ENCODE data around the gene CD58.

Gene CD58

GRCh38 chr1:116514708-116515525, 55.9 kb downstream of the CD58 start:
- ATAC-seq, result peak; percentile 33; the same call in 1 of the 3 replicates
- TF ChIP-seq, protein P1, sequence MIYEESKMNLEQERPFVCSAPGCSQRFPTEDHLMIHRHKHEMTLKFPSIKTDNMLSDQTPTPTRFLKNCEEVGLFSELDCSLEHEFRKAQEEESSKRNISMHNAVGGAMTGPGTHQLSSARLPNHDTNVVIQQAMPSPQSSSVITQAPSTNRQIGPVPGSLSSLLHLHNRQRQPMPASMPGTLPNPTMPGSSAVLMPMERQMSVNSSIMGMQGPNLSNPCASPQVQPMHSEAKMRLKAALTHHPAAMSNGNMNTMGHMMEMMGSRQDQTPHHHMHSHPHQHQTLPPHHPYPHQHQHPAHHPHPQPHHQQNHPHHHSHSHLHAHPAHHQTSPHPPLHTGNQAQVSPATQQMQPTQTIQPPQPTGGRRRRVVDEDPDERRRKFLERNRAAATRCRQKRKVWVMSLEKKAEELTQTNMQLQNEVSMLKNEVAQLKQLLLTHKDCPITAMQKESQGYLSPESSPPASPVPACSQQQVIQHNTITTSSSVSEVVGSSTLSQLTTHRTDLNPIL (CRISPR knock-in tag; IDR thresholded peaks at IDR 0.05; ENCODE audit: low read depth), result no peak
- TF ChIP-seq ZC3H10 (CRISPR knock-in tag; IDR thresholded peaks at IDR 0.05), result no peak
- peak; percentile 98 for TF ChIP-seq ZNF70 (CRISPR knock-in tag; IDR thresholded peaks at IDR 0.05)
- TF ChIP-seq, protein P2, sequence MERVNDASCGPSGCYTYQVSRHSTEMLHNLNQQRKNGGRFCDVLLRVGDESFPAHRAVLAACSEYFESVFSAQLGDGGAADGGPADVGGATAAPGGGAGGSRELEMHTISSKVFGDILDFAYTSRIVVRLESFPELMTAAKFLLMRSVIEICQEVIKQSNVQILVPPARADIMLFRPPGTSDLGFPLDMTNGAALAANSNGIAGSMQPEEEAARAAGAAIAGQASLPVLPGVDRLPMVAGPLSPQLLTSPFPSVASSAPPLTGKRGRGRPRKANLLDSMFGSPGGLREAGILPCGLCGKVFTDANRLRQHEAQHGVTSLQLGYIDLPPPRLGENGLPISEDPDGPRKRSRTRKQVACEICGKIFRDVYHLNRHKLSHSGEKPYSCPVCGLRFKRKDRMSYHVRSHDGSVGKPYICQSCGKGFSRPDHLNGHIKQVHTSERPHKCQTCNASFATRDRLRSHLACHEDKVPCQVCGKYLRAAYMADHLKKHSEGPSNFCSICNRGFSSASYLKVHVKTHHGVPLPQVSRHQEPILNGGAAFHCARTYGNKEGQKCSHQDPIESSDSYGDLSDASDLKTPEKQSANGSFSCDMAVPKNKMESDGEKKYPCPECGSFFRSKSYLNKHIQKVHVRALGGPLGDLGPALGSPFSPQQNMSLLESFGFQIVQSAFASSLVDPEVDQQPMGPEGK (CRISPR knock-in tag; IDR thresholded peaks at IDR 0.05; ENCODE audit: borderline replicate concordance), result no peak
- no peak for TF ChIP-seq ESRRG (CRISPR knock-in tag; IDR thresholded peaks at IDR 0.05)
- no peak for TF ChIP-seq ZNF8 (CRISPR knock-in tag; IDR thresholded peaks at IDR 0.05)

DNA sequence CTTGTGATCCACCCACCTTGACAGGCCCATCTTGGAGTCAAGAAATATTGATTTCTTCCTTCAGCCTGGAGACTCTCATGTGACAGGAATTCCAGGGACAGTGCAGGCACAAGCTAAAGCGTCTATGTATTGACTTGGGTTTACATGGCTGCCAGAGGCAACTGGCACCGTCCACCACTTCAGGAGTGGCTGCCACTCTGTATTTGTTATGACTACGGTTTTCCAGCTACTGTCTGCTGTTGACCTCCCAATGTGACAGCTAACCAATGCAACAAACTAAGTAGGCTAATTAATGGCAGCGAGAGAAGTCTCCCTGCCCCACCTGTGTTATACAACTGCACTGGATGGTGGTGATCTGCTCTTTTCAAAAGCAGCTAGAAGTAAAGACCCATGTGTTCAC, 56.9 kb downstream of the CD58 start:
- TF ChIP-seq CSDC2 (CRISPR knock-in tag; IDR thresholded peaks at IDR 0.05), result no peak
- TF ChIP-seq, protein P3, sequence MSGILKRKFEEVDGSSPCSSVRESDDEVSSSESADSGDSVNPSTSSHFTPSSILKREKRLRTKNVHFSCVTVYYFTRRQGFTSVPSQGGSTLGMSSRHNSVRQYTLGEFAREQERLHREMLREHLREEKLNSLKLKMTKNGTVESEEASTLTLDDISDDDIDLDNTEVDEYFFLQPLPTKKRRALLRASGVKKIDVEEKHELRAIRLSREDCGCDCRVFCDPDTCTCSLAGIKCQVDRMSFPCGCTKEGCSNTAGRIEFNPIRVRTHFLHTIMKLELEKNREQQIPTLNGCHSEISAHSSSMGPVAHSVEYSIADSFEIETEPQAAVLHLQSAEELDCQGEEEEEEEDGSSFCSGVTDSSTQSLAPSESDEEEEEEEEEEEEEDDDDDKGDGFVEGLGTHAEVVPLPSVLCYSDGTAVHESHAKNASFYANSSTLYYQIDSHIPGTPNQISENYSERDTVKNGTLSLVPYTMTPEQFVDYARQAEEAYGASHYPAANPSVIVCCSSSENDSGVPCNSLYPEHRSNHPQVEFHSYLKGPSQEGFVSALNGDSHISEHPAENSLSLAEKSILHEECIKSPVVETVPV (CRISPR knock-in tag; IDR thresholded peaks at IDR 0.05), result no peak
- TF ChIP-seq ARNTL (CRISPR knock-in tag; IDR thresholded peaks at IDR 0.05; ENCODE audit: borderline replicate concordance, low read depth), result no peak
- TF ChIP-seq, protein P1 (CRISPR knock-in tag; IDR thresholded peaks at IDR 0.05; ENCODE audit: low read depth), result no peak
- TF ChIP-seq, protein P2 (CRISPR knock-in tag; IDR thresholded peaks at IDR 0.05; ENCODE audit: borderline replicate concordance), result no peak
- TF ChIP-seq SNAI2 (CRISPR knock-in tag; IDR thresholded peaks at IDR 0.05), result no peak
- no peak for TF ChIP-seq RARB (CRISPR knock-in tag; IDR thresholded peaks at IDR 0.05)
- TF ChIP-seq ESRRG (CRISPR knock-in tag; IDR thresholded peaks at IDR 0.05), result no peak
- TF ChIP-seq ZNF8 (CRISPR knock-in tag; IDR thresholded peaks at IDR 0.05), result no peak
- no peak for TF ChIP-seq BACH2 (CRISPR knock-in tag; IDR thresholded peaks at IDR 0.05; ENCODE audit: borderline replicate concordance)
- TF ChIP-seq TCF4 (CRISPR knock-in tag; IDR thresholded peaks at IDR 0.05; ENCODE audit: borderline replicate concordance), result no peak
- no peak for TF ChIP-seq OSR1 (CRISPR knock-in tag; IDR thresholded peaks at IDR 0.05)
- TF ChIP-seq TOX (CRISPR knock-in tag; IDR thresholded peaks at IDR 0.05; ENCODE audit: borderline replicate concordance), result no peak
- no peak for TF ChIP-seq ZC3H10 (CRISPR knock-in tag; IDR thresholded peaks at IDR 0.05)
- no peak for ATAC-seq

GRCh38 chr1:116511459-116512019, 59.3 kb downstream of the CD58 start:
- ATAC-seq, result no peak
- no peak for TF ChIP-seq CSDC2 (CRISPR knock-in tag; IDR thresholded peaks at IDR 0.05)
- TF ChIP-seq RARB (CRISPR knock-in tag; IDR thresholded peaks at IDR 0.05), result no peak
- TF ChIP-seq, protein P4, sequence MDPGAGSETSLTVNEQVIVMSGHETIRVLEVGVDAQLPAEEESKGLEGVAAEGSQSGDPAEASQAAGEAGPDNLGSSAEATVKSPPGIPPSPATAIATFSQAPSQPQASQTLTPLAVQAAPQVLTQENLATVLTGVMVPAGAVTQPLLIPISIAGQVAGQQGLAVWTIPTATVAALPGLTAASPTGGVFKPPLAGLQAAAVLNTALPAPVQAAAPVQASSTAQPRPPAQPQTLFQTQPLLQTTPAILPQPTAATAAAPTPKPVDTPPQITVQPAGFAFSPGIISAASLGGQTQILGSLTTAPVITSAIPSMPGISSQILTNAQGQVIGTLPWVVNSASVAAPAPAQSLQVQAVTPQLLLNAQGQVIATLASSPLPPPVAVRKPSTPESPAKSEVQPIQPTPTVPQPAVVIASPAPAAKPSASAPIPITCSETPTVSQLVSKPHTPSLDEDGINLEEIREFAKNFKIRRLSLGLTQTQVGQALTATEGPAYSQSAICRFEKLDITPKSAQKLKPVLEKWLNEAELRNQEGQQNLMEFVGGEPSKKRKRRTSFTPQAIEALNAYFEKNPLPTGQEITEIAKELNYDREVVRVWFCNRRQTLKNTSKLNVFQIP (CRISPR knock-in tag; IDR thresholded peaks at IDR 0.05; ENCODE audit: borderline replicate concordance, low read depth), result no peak
- TF ChIP-seq OSR1 (CRISPR knock-in tag; IDR thresholded peaks at IDR 0.05), result no peak
- TF ChIP-seq BACH2 (CRISPR knock-in tag; IDR thresholded peaks at IDR 0.05; ENCODE audit: borderline replicate concordance), result no peak
- no peak for TF ChIP-seq ZNF70 (CRISPR knock-in tag; IDR thresholded peaks at IDR 0.05)
- no peak for TF ChIP-seq ZFP3 (CRISPR knock-in tag; IDR thresholded peaks at IDR 0.05)
- TF ChIP-seq, protein P3 (CRISPR knock-in tag; IDR thresholded peaks at IDR 0.05), result no peak
- no peak for TF ChIP-seq ZC3H10 (CRISPR knock-in tag; IDR thresholded peaks at IDR 0.05)
- TF ChIP-seq, protein P1 (CRISPR knock-in tag; IDR thresholded peaks at IDR 0.05; ENCODE audit: low read depth), result no peak
- no peak for TF ChIP-seq GLIS3 (CRISPR knock-in tag; IDR thresholded peaks at IDR 0.05)
- TF ChIP-seq ZNF565 (CRISPR knock-in tag; conservative IDR thresholded peaks at IDR 0.05; ENCODE audit: low read depth), result no peak
- no peak for TF ChIP-seq SNAI2 (CRISPR knock-in tag; IDR thresholded peaks at IDR 0.05)
